Spleen (tissue), 11 donors: ENCODE data around the gene MRS2. TPM values are rescaled to one million over a fixed set of nuclear protein-coding genes. Genes with fewer than 3 reads are reported as not detected.

ENCODE experiments used
- DNase-seq: peaks from one replicate; pipeline ENCODE4 v3.0.0-alpha.2; 2020
- H3K27ac ChIP-seq, 8 donors: fragments of 200-600 bp; sonication (generic) in 7 of 8; 1 replicate in 4 of 8; 2 replicates in 4 of 8; pipeline versions ENCODE4 v1.5.0 to v1.8.0; 2016 to 2021; ENCODE audit warnings: inconsistent platforms in 4 of 8, mild to moderate bottlenecking in 4 of 8, moderate library complexity in 1 of 8
- H3K27me3 ChIP-seq, 7 donors: fragments of 200-600 bp; sonication (generic) in 6 of 7; replicated peaks in 1 of 7; 1 replicate in 4 of 7; 2 replicates in 3 of 7; pipeline versions ENCODE4 v1.5.0 to v1.8.0; 2016 to 2021; ENCODE audit warnings: inconsistent platforms in 3 of 7, mild to moderate bottlenecking in 1 of 7
- H3K36me3 ChIP-seq, 6 donors: fragments of 200-600 bp; sonication (generic) in 5 of 6; 1 replicate in 4 of 6; 2 replicates in 2 of 6; pipeline versions ENCODE4 v1.5.0 to v1.8.0; 2016 to 2021; ENCODE audit warnings: inconsistent platforms in 2 of 6
- H3K4me1 ChIP-seq, 6 donors: fragments of 200-600 bp; sonication (generic) in 5 of 6; 1 replicate in 3 of 6; 2 replicates in 3 of 6; pipeline versions ENCODE4 v1.5.0 to v1.8.0; 2016 to 2021; ENCODE audit warnings: inconsistent platforms in 3 of 6
- H3K4me3 ChIP-seq, 8 donors: fragments of 200-600 bp; sonication (generic) in 7 of 8; 1 replicate in 4 of 8; 2 replicates in 4 of 8; pipeline versions ENCODE4 v1.5.0 to v1.8.0; 2016 to 2021; ENCODE audit warnings: inconsistent platforms in 4 of 8, mild to moderate bottlenecking in 4 of 8, moderate library complexity in 2 of 8
- H3K9me3 ChIP-seq, 8 donors: fragments of 200-600 bp; sonication (generic) in 7 of 8; 1 replicate in 4 of 8; 2 replicates in 4 of 8; pipeline versions ENCODE4 v1.5.0 to v1.8.0; 2016 to 2021; ENCODE audit warnings: inconsistent platforms in 4 of 8
- POLR2A ChIP-seq, 3 donors: fragments of 450-650 bp; IDR thresholded peaks; one replicate each; pipeline ENCODE4 v1.5.1; 2017; ENCODE audit warnings: antibody characterized with exemption in 3 of 3, mild to moderate bottlenecking in 1 of 3
- POLR2AphosphoS5 ChIP-seq, 3 donors: sonication (generic); formaldehyde crosslinking; IDR thresholded peaks; one replicate each; pipeline ENCODE4 v1.5.1; 2017; ENCODE audit warnings: antibody characterized with exemption in 3 of 3
- WGBS, 5 donors: extraction: QIAGEN DNeasy Blood & Tissue Kit in 3 of 5; methylation state at CpG; one replicate each; pipeline versions ENCODE4 v1.1.5 to v1.1.7; 2013 to 2018; 5-methylcytosine and 5-hydroxymethylcytosine counted together
- intact Hi-C: fragments of 100-400 bp; cut with DNase I; formaldehyde crosslinking; loops from one replicate; pipeline ENCODE4 v1.15.0; 2023; ENCODE audit warnings: low total_unique reads
- polyA plus RNA-seq, 3 donors: library from polyadenylated mRNA; stranded (reverse); fragments of 200-250 nt; gene quantifications; one replicate each; pipeline ENCODE4 v1.2.1, GENCODE V29; 2013
- total RNA-seq, 7 donors: library from RNA; depleted of rRNA in 3 of 7; stranded (reverse); fragments of >200 nt in 3 of 7; fragmentation: NEBNext Ultra II Directional in 4 of 7; extraction: Animal tissue kit (Norgen Biotek cat#: 25700) in 4 of 7; gene quantifications; one replicate each; pipeline versions ENCODE4 v1.1.0 to v1.2.1, GENCODE V29; 2016 to 2021
- TF ChIP-seq, protein P1 (sequence below), 11 experiments: fragments of 200-600 bp in 7 of 11; fragments of 450-650 bp in 4 of 11; sonication (generic) in 4 of 11; IDR thresholded peaks in 8 of 11; conservative IDR thresholded peaks in 3 of 11; 1 replicate in 7 of 11; 2 replicates in 4 of 11; pipeline versions ENCODE4 v1.4.0 to v1.8.0; 2016 to 2021; ENCODE audit warnings: antibody characterized with exemption in 11 of 11, inconsistent platforms in 4 of 11, mild to moderate bottlenecking in 1 of 11
- donor health status: healthy with polysubstance abuse.
- donor health status: DM: no; HTN: no; CAD: no; lungs with moderate emphysema.
- donor health status: DM: no; HTN: no; CAD: no.
- donor health status: Bipolar disorder and iron deficiency.
- donor health status: healthy.
- donor health status: DM: no; HTN: no; CAD: no.
- donor health status: DM: yes; HTN: yes; CAD: no.

Gene MRS2
- total and polyA plus RNA-seq, 10 donors: 10.0 to 23.7 (median 18.3) TPM

GRCh38 chr6:24385536-24386269 is 17.0 kb upstream of the MRS2 start:
- no peak overlapping the region for H3K4me3 ChIP-seq
- H3K4me1 ChIP-seq: no peaks in the 10 kb centered on the region
- TF ChIP-seq, protein P1, sequence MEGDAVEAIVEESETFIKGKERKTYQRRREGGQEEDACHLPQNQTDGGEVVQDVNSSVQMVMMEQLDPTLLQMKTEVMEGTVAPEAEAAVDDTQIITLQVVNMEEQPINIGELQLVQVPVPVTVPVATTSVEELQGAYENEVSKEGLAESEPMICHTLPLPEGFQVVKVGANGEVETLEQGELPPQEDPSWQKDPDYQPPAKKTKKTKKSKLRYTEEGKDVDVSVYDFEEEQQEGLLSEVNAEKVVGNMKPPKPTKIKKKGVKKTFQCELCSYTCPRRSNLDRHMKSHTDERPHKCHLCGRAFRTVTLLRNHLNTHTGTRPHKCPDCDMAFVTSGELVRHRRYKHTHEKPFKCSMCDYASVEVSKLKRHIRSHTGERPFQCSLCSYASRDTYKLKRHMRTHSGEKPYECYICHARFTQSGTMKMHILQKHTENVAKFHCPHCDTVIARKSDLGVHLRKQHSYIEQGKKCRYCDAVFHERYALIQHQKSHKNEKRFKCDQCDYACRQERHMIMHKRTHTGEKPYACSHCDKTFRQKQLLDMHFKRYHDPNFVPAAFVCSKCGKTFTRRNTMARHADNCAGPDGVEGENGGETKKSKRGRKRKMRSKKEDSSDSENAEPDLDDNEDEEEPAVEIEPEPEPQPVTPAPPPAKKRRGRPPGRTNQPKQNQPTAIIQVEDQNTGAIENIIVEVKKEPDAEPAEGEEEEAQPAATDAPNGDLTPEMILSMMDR (IDR thresholded peaks at IDR 0.05 in 8 of 11, conservative IDR thresholded peaks at IDR 0.05 in 3 of 11): no peak
- TF ChIP-seq POLR2A (IDR thresholded peaks at IDR 0.05) (no peak), POLR2AphosphoS5 (IDR thresholded peaks at IDR 0.05) (no peak)
- WGBS, 5 donors: 74 to 85% (median 83%) methylated on average over 8 of the region's 8 CpGs
- no peak for DNase-seq
- peaks cover 0 to 14% (median 0%) of the 10 kb centered on the region in 7 donors for H3K27me3 ChIP-seq
- H3K36me3 ChIP-seq: no peaks in the 10 kb centered on the region
- H3K27ac ChIP-seq: no peak overlapping the region
- intact Hi-C loops: loop anchor here (10.0 kb wide), 1 partner anchor 101 kb away; no protein-coding TSS in a partner anchor
- no peaks in the 10 kb centered on the region for H3K9me3 ChIP-seq

DNA sequence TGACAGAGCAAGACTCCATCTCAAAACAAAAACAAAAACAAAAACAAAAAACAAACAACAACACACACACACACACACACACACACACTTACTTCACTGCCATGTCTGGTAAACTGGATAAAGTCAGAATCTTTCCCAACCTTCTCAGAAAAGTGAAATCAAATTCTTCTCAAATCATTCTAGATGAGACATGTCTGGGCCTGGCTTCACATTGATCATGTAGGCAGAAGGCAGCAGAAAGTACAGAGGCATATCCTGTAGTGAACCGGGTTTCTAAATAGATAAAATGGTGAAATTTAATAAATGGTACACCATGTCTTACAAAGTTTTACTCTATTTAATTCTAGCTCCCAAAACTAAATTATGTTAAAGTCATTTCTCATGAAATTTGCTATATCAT is 14.9 kb upstream of the MRS2 start:
- DNase-seq: no peak
- H3K9me3 ChIP-seq: no peaks in the 10 kb centered on the region
- no peaks in the 10 kb centered on the region for H3K4me1 ChIP-seq
- no peaks in the 10 kb centered on the region for H3K36me3 ChIP-seq
- no peak for TF ChIP-seq POLR2A (IDR thresholded peaks at IDR 0.05)
- TF ChIP-seq, protein P1 (IDR thresholded peaks at IDR 0.05 in 8 of 11, conservative IDR thresholded peaks at IDR 0.05 in 3 of 11): no peak
- TF ChIP-seq POLR2AphosphoS5 (IDR thresholded peaks at IDR 0.05): no peak
- intact Hi-C loops: loop anchor here (10.0 kb wide), 1 partner anchor 103 kb away; no protein-coding TSS in a partner anchor
- 85 to 94% (median 92%) methylated on average over 1 of the region's 1 CpG for WGBS, 5 donors
- peaks cover 0 to 14% (median 0%) of the 10 kb centered on the region in 7 donors for H3K27me3 ChIP-seq
- H3K4me3 ChIP-seq: no peak overlapping the region
- no peak overlapping the region for H3K27ac ChIP-seq

GRCh38 chr6:24391208-24391607 is 11.5 kb upstream of the MRS2 start:
- no peak overlapping the region for H3K27ac ChIP-seq
- no peaks in the 10 kb centered on the region for H3K36me3 ChIP-seq
- 76 to 92% (median 79%) methylated on average over 2 of the region's 2 CpGs for WGBS, 5 donors
- DNase-seq: no peak
- peaks cover 0 to 18% (median 0%) of the 10 kb centered on the region in 7 donors for H3K27me3 ChIP-seq
- no peaks in the 10 kb centered on the region for H3K4me1 ChIP-seq
- TF ChIP-seq POLR2AphosphoS5 (IDR thresholded peaks at IDR 0.05) (no peak), POLR2A (IDR thresholded peaks at IDR 0.05) (no peak)
- TF ChIP-seq, protein P1 (IDR thresholded peaks at IDR 0.05 in 8 of 11, conservative IDR thresholded peaks at IDR 0.05 in 3 of 11): no peak
- intact Hi-C loops: no loop called here
- peaks cover 0 to 2% (median 0%) of the 10 kb centered on the region in 8 donors for H3K9me3 ChIP-seq
- H3K4me3 ChIP-seq: no peak overlapping the region

- Histone ChIP-seq H3K27me3 (peaks cover 0 to 25% (median 0%) of the 10 kb centered on the region in 7 donors), H3K36me3 (no peaks in the 10 kb centered on the region), H3K4me3 (no peak overlapping the region), H3K4me1 (no peaks in the 10 kb centered on the region), H3K27ac (no peak overlapping the region), H3K9me3 (peaks cover 0 to 8% (median 0%) of the 10 kb centered on the region in 8 donors)
- no peak for DNase-seq
- TF ChIP-seq, protein P1 (IDR thresholded peaks at IDR 0.05 in 8 of 11, conservative IDR thresholded peaks at IDR 0.05 in 3 of 11): no peak
- TF ChIP-seq POLR2AphosphoS5 (IDR thresholded peaks at IDR 0.05) (no peak), POLR2A (IDR thresholded peaks at IDR 0.05) (no peak)
- intact Hi-C loops: no loop called here
- WGBS, 5 donors: 64 to 76% (median 68%) methylated on average over 2 of the region's 2 CpGs
Observed at GRCh38 chr6:24391756-24392405, 10.9 kb upstream of the MRS2 start.
